Measurements from ENCODE around the gene UBAP2.

UBAP2 gene

GRCh38 chr9:33908114-33908513 is 140.6 kb downstream of the UBAP2 start:
- H3K4me3 ChIP-seq (ENCODE audit: control insufficient read depth, low read depth, low read length), result no peak overlapping the region
- no peak for DNase-seq (ENCODE audit: low read depth)
- no peak for TF ChIP-seq CTCF (IDR thresholded peaks at IDR 0.05; ENCODE audit: control insufficient read depth, insufficient read depth, low read depth, low read length, missing control alignments)

GRCh38 chr9:33907347-33907746 is 141.3 kb downstream of the UBAP2 start:
- H3K4me3 ChIP-seq (ENCODE audit: control insufficient read depth, low read depth, low read length), result no peak overlapping the region
- no peak for DNase-seq (ENCODE audit: low read depth)
- TF ChIP-seq CTCF (IDR thresholded peaks at IDR 0.05; ENCODE audit: control insufficient read depth, insufficient read depth, low read depth, low read length, missing control alignments), result no peak

GRCh38 chr9:33906769-33907168 is 141.9 kb downstream of the UBAP2 start:
- no peak overlapping the region for H3K4me3 ChIP-seq (ENCODE audit: control insufficient read depth, low read depth, low read length)
- DNase-seq (ENCODE audit: low read depth), result no peak
- no peak for TF ChIP-seq CTCF (IDR thresholded peaks at IDR 0.05; ENCODE audit: control insufficient read depth, insufficient read depth, low read depth, low read length, missing control alignments)

GRCh38 chr9:33905137-33905536 is 143.6 kb downstream of the UBAP2 start:
- DNase-seq (ENCODE audit: low read depth), result no peak
- no peak for TF ChIP-seq CTCF (IDR thresholded peaks at IDR 0.05; ENCODE audit: control insufficient read depth, insufficient read depth, low read depth, low read length, missing control alignments)

GRCh38 chr9:33903157-33903780 is 145.4 kb downstream of the UBAP2 start:
- DNase-seq (ENCODE audit: low read depth), result no peak
- H3K4me3 ChIP-seq (ENCODE audit: control insufficient read depth, low read depth, low read length), result no peak overlapping the region
- TF ChIP-seq CTCF (IDR thresholded peaks at IDR 0.05; ENCODE audit: control insufficient read depth, insufficient read depth, low read depth, low read length, missing control alignments), result no peak

More at GRCh38 chr9:33905137-33905536, 143.6 kb downstream of the UBAP2 start:
- no peak overlapping the region for H3K4me3 ChIP-seq (ENCODE audit: control insufficient read depth, low read depth, low read length)

- H3K4me3 ChIP-seq (ENCODE audit: control insufficient read depth, low read depth, low read length), result no peak overlapping the region
- no peak for DNase-seq (ENCODE audit: low read depth)
- no peak for TF ChIP-seq CTCF (IDR thresholded peaks at IDR 0.05; ENCODE audit: control insufficient read depth, insufficient read depth, low read depth, low read length, missing control alignments)
Observed at GRCh38 chr9:33894316-33894715, 154.4 kb downstream of the UBAP2 start.

Measured in AG09309 (cell line).